ENCODE measurements around the gene CAMTA2.

GRCh38 chr17:4928881-4929280 lies 58.6 kb downstream of the CAMTA2 start:
- TF ChIP-seq POLR2A (IDR thresholded peaks at IDR 0.05), result no peak
- TF ChIP-seq, protein P1, sequence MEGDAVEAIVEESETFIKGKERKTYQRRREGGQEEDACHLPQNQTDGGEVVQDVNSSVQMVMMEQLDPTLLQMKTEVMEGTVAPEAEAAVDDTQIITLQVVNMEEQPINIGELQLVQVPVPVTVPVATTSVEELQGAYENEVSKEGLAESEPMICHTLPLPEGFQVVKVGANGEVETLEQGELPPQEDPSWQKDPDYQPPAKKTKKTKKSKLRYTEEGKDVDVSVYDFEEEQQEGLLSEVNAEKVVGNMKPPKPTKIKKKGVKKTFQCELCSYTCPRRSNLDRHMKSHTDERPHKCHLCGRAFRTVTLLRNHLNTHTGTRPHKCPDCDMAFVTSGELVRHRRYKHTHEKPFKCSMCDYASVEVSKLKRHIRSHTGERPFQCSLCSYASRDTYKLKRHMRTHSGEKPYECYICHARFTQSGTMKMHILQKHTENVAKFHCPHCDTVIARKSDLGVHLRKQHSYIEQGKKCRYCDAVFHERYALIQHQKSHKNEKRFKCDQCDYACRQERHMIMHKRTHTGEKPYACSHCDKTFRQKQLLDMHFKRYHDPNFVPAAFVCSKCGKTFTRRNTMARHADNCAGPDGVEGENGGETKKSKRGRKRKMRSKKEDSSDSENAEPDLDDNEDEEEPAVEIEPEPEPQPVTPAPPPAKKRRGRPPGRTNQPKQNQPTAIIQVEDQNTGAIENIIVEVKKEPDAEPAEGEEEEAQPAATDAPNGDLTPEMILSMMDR (IDR thresholded peaks at IDR 0.05), result no peak

Measured in right lobe of liver (tissue), 4 donors.